Loucy (cell line): ENCODE data around the gene MICAL2.

Source experiments
- CTCF ChIP-seq: fragments of 200-600 bp; sonication (generic); conservative IDR thresholded peaks from 2 replicates; pipeline ENCODE4 v1.5.1; 2014; ENCODE audit warnings: mild to moderate bottlenecking, antibody characterized with exemption, low read length
- EZH2phosphoT487 ChIP-seq: fragments of 200-600 bp; IDR thresholded peaks from 2 replicates; pipeline ENCODE4 v1.6.1; 2018; ENCODE audit warnings: antibody characterized with exemption, mild to moderate bottlenecking, moderate library complexity, borderline replicate concordance

DNA sequence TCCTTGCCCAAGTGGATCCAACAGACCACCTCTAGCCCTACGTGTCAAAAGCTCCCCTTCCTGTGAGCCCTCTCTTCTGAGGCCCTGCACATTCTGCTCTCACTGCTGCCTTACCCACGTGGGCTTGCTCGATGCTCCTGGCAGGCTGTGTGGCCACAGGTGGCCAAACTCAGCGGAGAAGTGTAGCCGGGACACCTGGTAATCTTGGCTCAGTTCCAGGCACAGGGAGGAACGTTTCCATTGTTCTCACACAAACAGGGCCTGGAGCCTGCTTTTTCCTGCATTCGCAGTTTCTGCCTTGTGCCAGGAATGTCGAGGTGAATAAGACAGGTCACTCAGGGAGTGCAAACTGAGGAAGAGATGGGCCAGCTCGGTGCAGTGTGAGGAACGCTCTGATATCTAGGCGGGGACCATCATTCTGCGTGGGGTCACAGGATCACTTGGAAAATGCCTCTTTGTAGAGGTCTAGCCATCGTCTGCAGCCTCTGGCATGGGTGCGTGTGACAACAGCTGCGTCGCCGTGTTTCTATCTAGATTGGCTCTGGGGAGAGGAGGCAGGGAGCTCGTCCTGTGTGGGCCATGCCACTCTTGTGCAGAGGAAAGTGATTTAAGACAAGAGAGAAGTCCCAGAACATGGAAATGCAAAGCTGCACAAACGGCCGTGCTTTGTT, 139.3 kb downstream of the MICAL2 start:
- TF ChIP-seq EZH2phosphoT487: no peak
- no peak for TF ChIP-seq CTCF
